Erythroblast (primary cell): ENCODE measurements around the gene HBM.

ENCODE experiments used
- GATA1 ChIP-seq: IDR thresholded peaks from 2 replicates; pipeline ENCODE4 v1.6.1; 2011; ENCODE audit warnings: low read depth, mild to moderate bottlenecking, control low read depth, low read length, moderate library complexity
- POLR2A ChIP-seq: IDR thresholded peaks from 2 replicates; pipeline ENCODE4 v1.6.1; 2011; ENCODE audit warnings: mild to moderate bottlenecking, low read length

DNA sequence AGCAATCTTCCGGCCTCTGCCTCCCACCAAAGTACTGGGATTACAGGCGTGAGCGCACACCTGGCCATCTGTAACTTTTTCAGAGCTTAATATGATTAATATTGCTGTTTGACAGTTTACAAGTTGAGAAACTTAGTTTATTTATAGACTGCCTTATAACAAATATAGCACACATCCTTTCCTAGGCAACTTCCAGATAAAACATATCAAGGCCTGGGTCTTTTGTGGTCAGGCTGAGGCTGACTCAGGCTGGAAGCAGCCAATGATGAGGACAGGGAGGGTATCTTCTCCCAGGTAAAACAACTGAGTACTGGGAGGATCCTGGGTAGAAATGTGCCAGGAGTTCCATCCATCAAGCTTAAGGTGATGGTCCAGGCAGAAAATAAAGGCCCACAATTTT is 47.2 kb downstream of the HBM start:
- no peak for TF ChIP-seq POLR2A
- TF ChIP-seq GATA1: no peak
